ENCODE results near the gene DOCK7.

Gene DOCK7

DNA sequence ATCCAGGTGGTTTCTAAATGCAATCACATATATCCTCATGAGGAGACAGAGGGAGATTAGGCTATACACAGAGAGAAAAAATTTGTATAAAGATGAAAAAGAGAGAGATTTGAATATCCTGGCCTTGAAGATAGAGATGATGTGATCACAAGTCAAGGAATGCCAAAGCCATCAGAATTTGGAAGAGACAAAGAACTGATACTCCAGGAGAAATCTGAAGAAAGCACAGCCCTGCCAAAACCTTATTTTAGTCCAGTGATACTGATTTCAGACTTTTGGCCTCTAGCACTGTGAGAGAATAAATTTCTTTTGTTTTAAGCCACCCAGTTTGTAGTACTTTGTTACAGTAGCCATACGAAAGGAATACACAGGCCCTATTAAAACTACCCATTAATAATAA, 33.4 kb downstream of the DOCK7 start:
- Histone ChIP-seq H3K27me3 (no peaks in the 10 kb centered on the region), H3K9me3 (no peaks in the 10 kb centered on the region), H3K4me3 (ENCODE audit: low read depth, low read length) (no peak overlapping the region), H3K4me1 (no peaks in the 10 kb centered on the region), H3K36me3 (no peaks in the 10 kb centered on the region)
- TF ChIP-seq CTCF (IDR thresholded peaks at IDR 0.05; ENCODE audit: low read depth, low read length): no peak
- no peak for DNase-seq

GRCh38 chr1:62652387-62652786, 35.8 kb downstream of the DOCK7 start:
- no peaks in the 10 kb centered on the region for H3K36me3 ChIP-seq
- H3K27me3 ChIP-seq: no peaks in the 10 kb centered on the region
- TF ChIP-seq CTCF (IDR thresholded peaks at IDR 0.05; ENCODE audit: low read depth, low read length): no peak
- no peaks in the 10 kb centered on the region for H3K4me1 ChIP-seq
- H3K9me3 ChIP-seq: no peaks in the 10 kb centered on the region
- DNase-seq: no peak
- no peak overlapping the region for H3K4me3 ChIP-seq (ENCODE audit: low read depth, low read length)

GRCh38 chr1:62643283-62643682, 44.9 kb downstream of the DOCK7 start:
- Histone ChIP-seq H3K4me3 (ENCODE audit: low read depth, low read length) (no peak overlapping the region), H3K36me3 (no peaks in the 10 kb centered on the region), H3K9me3 (no peaks in the 10 kb centered on the region), H3K4me1 (no peaks in the 10 kb centered on the region), H3K27me3 (no peaks in the 10 kb centered on the region)
- no peak for DNase-seq
- no peak for TF ChIP-seq CTCF (IDR thresholded peaks at IDR 0.05; ENCODE audit: low read depth, low read length)

DNA sequence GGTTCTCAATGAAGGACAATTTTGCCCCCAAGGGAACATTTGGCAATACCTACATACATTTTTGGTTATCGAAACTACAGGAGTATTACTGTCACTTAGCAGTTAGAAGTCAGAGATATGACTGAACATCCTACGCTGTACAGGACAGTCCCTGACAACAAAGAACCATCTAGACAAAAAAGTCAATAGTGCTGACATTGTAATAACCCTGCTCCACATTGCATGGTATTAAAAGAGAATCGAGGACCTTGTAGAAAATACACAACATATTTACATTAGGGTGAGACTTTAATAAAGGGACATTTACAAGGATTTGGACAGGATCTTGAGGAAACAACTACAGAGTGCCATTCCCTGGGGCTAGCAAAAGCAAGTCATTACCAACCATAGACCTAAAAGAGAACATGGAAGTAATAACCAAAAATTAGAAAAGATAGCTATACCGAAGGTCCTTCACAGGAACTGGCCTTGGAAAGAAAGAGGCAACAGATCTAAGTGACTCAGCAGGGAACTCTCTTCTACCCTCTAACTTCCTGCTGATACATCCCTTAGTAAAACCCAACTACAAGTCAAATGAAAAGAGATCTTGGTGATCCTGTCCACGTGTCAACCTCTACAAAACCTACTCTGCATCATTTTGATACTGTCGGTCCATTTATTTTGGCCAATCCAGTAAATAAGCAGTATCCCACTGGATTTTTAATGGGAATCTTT, 50.6 kb downstream of the DOCK7 start:
- no peak for TF ChIP-seq CTCF (IDR thresholded peaks at IDR 0.05; ENCODE audit: low read depth, low read length)
- no peak overlapping the region for H3K4me3 ChIP-seq (ENCODE audit: low read depth, low read length)
- H3K9me3 ChIP-seq: no peaks in the 10 kb centered on the region
- H3K36me3 ChIP-seq: no peaks in the 10 kb centered on the region
- H3K27me3 ChIP-seq: no peaks in the 10 kb centered on the region
- no peaks in the 10 kb centered on the region for H3K4me1 ChIP-seq
- no peak for DNase-seq

- Histone ChIP-seq H3K4me1 (no peaks in the 10 kb centered on the region), H3K27me3 (no peaks in the 10 kb centered on the region), H3K9me3 (no peaks in the 10 kb centered on the region), H3K36me3 (no peaks in the 10 kb centered on the region), H3K4me3 (ENCODE audit: low read depth, low read length) (no peak overlapping the region)
- DNase-seq: no peak
- no peak for TF ChIP-seq CTCF (IDR thresholded peaks at IDR 0.05; ENCODE audit: low read depth, low read length)
Measured at GRCh38 chr1:62628506-62628905, 59.7 kb downstream of the DOCK7 start.

GRCh38 chr1:62625415-62625814, 62.8 kb downstream of the DOCK7 start:
- H3K4me1 ChIP-seq: no peaks in the 10 kb centered on the region
- H3K27me3 ChIP-seq: no peaks in the 10 kb centered on the region
- no peaks in the 10 kb centered on the region for H3K9me3 ChIP-seq
- no peak overlapping the region for H3K4me3 ChIP-seq (ENCODE audit: low read depth, low read length)
- no peak for DNase-seq
- TF ChIP-seq CTCF (IDR thresholded peaks at IDR 0.05; ENCODE audit: low read depth, low read length): no peak
- no peaks in the 10 kb centered on the region for H3K36me3 ChIP-seq
